GM21528 (cell line): ENCODE data around the gene MARCHF9.
A peak's percentile ranks its signal among the peaks of the same experiment; 100 is the strongest.

Experiments
- ATAC-seq: cut with Tn5 transposase; IDR thresholded peaks from one replicate; pipeline ENCODE4 v1.9.1; 2021; ENCODE audit warnings: mild to moderate bottlenecking, moderate library complexity; ENCODE audit not compliant: unreplicated experiment, low FRiP score

Gene MARCHF9

DNA sequence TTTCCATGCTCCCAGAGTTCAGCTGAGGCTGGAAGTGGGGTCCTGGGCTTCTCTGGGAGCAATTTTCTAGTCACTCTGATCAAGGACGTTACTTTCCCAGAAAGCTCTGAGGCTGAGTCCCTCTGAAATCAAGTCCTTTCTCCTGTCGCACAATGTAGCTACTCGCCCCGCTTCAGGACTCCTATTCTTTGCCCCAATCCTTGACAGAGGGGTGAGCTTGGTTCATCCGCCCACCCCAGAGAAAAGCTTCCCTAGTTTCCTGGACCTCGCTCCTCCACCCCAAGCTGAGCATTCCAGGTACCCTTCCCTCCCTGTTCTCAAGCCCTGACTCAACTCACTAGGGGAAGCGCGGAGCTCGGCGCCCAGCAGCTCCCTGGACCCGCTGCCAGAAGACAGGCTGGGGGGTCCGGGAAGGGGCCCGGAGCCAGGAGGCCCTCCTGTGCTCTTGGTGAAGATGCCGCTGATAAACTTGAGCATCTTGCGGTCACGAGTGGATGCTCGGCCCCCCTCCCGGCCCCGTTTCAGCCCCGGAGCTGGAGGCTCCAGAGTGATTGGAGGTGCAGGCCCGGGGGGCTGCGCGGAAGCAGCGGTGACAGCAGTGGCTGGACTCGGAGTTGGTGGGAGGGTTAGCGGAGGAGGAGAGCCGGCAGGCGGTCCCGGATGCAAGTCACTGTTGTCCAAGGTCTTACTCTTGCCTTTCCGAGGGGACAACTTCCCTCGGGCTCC, 18.0 kb upstream of the MARCHF9 start:
- no peak for ATAC-seq

DNA sequence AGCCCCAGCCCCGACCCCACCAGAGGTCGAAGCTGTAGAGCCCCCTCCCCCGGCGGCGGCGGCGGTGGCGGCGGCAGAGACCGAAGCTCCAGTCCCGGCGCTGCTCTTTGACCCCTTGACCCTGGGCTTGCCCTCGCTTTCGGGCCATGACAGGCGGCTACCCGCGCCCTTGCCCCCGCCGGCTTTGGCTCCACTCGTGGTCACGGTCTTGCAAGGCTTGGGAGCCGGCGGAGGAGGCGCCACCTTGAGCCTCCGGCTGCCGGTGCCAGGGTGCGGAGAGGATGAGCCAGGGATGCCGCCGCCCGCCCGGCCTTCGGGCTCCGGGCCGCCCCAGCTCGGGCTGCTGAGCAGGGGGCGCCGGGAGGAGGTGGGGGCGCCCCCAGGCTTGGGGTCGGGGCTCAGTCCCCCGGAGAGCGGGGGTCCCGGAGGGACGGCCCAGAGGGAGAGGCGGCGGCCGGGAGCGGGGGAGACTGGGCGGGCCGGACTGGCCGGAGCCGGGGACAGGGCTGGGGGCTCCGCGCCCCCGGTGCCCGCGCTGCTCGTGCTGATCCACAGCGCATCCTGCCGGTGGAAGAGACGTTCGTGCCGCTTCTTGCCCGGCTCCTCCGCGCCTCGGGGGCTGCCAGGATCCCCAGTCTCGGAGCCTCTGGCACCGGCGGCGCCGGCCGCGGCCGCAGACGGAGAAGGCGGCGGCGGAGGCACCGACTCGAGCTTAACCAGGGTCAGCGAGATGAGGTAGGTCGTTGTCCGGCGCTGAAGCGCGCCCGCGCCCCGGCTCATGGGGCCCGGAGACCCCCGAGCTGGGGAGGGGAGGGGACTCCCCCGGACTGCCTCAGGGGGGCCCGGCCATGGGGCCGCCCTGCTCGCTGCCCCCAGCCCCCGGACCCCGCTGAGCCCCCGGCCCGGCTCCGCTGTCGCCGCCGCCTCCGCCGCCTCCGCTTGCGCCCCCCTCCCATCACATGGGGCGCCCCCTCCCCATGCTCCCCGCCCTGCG, 17.1 kb upstream of the MARCHF9 start:
- ATAC-seq, result no peak

DNA sequence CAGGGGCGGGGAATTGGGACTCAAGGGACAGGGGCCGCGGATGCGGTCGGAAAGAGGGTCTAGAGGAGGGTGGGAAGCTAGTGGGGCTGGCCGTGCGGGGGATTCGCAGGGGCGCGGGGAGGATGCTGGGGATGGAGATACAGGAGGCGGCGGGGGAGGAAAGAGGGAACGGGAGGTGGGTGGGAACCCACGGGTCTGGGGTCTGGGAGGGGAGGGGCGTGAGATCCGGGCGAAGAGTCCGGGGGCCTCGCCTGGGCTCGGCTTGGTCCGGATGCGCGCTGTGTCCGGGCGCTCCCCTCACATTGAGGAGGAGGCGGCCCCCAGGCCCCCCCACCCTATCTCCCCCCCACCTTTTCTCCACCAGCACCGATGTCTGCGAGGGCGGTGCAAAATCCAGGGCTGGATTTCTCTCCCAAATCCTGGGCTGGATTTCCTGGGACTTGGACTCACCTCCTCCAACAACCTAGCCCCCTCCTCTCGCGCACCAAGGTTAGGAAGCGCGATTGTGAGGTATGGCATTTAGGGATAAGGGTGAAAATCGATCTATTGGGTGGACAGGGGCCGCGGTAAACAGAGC, 16.2 kb upstream of the MARCHF9 start, which contains the start of gene AGAP2:
TSS of gene AGAP2 (minus strand) at position 82 of the 577 bp plus-strand sequence. CDS start 496 bp downstream, outside the sequence.
- no peak for ATAC-seq

DNA sequence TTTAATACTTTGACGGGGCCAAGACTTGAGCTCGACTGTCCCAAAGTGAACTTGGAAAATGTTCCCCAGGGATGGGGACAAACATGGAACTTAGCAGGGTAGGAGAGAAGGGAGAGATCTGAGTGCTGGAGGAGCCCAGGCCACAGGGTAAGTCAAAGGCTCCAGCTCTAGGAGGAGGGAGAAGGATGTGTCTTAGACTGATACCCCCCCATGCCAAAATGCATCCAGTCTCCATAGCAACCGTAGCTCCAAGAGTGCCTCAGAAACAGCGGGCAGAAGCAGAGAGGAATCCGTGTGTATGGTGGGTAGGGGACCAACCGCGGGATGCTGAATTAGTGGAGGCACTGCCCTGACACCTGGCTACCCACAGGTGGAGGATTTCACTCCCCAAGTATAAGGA, 15.5 kb upstream of the MARCHF9 start:
- ATAC-seq, result no peak

DNA sequence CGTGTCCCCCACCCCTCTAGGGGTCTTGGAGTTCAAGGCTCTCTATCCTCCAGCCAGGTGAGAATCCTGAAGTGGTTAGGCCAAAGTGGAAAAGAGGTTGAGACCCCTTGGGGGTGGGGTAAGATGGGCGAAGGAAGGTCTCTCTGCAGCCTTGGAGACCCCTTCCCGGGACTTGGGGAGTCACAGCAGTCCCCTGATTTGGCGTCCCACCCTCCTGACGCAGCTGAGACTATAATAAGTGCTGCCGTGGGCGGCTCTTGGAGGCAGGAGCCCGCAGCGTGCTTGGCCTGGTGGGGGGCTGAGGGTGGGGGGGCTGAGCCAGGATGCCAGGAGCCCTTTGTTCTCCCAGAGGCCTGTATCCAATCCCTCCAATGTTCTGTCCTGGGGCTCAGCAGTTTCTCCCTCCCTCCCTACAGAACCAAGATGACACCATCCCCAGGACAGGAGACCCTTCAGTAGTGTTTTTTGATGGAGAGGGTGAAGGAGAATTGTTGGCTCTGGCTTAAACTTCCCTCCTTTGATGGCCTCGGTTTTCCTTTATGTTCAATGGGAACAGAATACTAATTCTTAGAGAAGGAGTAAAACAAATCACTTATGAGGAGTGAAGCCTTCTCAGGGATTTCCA, 14.9 kb upstream of the MARCHF9 start:
- ATAC-seq, result no peak

DNA sequence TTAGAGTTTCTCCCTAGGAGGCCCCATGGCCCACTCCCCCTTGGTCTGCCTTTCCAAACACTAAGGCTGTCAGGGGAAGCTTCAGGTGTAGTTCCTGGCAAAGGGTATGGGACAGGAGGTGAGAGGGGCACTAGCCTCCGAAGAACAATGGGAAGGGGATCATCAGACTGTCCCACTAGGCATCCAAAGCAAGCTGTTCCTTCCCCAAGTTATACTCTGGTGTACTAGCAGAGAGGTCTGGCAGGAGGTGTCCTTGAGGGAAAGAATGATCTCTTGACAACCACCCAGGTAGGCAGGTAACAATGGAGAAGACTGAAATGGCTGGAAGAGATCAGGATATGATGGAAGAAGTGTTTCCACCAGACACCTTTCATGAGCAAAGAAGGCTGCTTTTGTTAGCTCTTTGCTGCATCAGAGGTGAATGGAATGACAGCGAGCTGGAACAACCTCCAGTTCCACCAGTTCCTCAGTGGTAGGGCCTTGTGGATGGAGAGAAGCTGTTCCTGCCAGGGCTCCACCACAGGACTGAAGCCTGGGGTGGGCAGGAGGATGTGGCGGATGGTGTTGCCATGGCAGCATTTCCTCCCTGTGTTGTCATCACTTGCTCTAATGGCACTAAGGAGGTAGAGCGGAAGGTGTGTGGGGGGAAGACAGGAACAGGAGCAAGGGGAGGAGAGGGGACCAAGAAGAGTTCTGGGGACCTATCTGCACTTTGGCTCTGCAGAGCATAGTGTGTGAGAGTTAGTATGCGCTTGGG, 14.1 kb upstream of the MARCHF9 start:
- ATAC-seq, result peak; percentile 49

DNA sequence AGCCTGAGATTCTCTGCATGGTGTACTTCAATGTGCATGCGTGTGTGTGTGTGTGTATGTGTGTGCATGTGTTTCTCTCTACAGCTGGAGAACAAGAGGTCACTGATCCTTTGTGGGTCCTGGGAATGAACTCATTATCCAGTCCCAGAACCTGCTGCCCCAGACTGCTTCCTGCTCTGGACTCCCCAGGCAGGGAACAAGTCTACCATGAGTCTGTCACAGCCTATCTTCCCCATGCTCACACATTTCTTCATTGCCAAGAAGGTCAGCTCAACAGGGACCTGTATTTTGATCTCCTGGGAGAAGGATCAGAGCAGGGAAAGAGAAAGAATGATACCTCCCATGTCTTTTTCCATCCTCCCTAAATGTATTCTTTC, 13.5 kb upstream of the MARCHF9 start:
- ATAC-seq, result no peak

DNA sequence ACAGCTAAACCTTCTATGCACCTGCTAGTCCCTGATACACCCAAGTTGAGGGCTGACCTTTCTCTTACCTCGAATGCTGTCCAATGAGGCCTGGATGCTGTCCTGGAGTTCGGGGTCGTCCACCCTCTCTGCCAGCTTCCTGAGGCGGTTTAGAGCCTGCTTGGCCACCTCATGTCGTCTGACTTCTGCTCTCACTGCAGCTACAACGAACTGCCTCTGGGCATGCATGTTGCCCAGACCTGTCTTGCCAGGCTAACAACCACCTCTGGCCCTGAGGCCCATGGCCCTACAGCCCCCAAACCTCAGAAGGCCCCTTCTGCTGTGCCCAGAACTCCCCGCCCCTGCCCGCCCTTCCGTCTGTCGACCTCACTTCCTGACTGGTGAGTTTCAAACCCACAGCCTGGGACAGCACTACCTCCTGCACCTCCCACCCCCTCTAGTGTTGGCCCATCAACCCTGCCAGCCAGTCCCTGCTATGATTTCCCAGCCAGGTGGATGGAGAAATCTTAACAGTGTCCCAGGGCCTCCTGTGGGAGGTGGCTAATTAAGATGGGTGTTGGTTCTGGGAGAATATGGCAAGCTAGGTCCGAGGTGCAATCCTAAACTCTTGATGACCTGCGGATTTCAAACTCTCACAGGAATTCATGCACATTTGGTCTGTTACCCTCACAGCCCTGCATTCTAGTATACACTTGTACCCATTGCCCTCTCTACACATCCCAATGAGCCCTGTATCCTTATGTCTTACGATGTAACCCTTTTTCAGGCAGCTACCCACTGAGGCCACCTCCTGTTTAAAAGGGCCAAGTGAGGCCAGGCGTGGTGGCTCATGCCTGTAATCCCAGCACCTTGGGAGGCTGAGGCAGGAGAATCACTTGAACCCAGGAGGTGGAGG, 12.8 kb upstream of the MARCHF9 start:
- peak; percentile 55 for ATAC-seq

DNA sequence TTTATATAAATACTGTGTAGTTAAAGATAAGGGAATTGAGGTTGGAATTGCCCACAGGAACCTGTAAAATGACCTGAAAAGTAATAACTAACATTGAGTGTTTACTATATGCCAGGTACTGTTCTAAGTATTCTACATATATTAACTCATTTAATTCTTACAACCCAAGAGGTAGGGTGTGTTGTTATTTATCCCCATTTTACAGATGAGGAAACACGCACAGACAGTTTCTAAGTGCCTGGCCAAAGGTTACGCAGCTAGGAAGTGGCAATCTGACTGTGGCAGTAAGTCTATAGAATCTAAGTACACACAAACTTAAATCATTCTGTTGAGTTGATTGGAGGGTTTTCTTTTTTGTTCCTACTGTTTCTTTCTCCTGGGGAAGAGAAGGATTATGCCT, 11.1 kb upstream of the MARCHF9 start:
- ATAC-seq, result no peak

DNA sequence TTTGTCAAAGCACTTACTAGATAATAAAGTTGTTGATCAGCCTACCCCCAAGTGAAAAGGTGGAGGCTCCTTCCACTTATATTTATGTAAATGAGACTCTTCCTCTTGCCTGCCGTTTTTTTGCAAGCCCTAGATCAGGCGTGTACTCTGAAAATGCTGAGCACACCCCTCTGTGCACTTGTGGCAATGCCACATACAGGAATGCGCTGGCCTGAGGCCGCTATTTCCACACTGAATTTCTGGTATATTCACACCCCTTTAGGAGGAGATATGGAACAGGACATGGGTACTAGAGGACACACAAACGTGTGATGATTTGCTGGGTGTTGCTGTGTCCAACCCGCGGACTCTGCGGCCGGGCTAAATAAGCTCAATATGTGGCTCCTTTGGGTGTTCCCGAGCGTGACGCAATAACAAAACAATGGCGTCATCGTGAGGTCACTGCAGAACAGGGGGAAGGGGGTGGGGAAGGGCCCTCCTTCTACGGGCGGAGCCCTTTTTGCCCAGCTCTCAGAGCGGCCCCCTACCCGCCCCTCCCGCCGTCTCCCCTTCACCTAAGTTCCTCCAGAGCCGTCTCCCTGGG, 10.6 kb upstream of the MARCHF9 start:
- peak; percentile 33 for ATAC-seq

DNA sequence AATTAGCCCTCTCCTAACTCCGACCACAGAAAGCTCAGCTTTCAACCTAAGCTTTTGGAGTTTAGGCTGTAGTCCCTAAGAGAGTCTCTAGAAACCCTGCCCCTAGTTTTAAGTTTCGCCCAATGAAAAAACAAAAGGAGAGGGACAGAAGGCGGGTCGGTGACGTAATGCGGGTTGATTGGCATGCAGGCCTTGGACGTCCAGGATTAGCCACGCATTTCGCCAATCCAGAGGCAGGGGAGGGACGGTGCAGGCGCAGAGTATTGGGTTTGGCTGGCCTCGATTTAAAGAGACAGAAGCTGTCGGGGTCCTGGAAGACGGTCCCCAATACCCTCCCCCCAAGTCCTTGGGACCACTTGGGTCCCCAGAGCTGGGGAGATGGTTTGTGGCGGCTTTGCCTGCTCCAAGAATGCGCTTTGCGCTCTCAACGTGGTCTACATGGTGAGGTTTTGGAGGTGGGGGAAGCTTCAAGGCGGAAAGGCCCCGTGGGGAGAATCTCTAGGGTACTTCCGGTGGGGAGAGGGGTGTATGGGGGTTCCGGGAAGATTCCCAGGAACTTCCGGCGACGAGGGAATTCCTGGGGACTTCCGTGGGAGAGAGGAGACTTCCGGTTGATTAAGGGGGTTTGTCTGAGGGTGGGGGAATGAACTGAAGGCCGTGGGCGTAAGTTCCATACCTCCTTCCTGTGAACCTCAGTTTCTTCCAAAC, 10.0 kb upstream of the MARCHF9 start, which contains the start of gene TSPAN31:
TSS of gene TSPAN31 (plus strand) at position 263 of the 708 bp plus-strand sequence. CDS start at position 379, 116 bp downstream.
- ATAC-seq, result peak; percentile 80

DNA sequence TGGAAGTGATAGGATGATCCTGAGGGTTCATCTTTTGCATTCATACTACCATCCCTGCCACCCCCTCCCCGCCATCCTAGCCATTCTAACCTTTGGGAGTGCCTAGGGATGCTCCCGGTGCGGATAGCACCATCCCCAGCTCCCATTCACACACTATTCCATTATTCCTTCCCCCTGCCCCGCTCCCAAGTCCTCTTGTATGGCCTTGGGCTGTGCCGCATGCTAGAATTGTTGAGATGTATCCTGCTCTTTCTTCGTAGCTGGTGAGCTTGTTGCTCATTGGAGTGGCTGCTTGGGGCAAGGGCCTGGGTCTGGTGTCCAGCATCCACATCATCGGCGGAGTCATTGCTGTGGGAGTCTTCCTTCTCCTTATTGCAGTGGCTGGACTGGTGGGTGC, 9.4 kb upstream of the MARCHF9 start:
- ATAC-seq, result no peak

DNA sequence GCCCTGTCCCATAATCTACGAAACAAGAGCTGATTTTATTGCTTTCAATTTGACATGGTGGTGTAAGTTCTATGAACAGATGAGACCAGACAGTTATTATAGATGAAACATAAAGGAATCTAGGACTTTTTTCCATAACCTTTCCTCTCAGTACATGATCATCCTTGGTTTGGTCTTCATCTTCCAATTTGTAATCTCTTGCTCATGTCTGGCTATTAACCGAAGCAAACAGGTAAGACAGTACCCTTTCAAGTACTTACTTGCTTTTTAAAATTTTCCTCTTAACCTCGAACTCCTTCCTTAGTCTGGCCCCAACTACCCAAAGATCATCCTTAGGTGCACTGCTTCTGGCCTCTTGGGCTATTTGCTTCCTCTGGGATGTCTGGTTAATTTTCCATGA, 8.9 kb upstream of the MARCHF9 start:
- no peak for ATAC-seq

DNA sequence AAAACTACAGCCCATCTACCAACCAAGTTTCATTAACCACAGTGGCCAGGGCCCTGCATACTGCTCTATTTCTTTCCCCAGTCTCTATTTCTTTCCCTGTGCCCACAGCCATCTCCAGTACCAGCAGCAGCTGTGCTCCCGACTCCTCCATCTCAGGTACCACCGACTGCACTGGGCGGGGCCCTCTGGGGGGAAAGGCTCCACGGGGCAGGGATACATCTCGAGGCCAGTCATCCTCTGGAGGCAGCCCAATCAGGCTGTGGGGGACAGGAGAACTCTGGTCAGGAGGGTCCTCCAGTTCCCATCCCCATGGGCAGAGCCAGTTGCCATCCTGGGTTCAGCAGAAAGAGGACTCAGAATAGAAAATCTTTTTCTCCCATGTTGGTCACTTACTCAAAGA, 5.8 kb upstream of the MARCHF9 start:
- no peak for ATAC-seq

DNA sequence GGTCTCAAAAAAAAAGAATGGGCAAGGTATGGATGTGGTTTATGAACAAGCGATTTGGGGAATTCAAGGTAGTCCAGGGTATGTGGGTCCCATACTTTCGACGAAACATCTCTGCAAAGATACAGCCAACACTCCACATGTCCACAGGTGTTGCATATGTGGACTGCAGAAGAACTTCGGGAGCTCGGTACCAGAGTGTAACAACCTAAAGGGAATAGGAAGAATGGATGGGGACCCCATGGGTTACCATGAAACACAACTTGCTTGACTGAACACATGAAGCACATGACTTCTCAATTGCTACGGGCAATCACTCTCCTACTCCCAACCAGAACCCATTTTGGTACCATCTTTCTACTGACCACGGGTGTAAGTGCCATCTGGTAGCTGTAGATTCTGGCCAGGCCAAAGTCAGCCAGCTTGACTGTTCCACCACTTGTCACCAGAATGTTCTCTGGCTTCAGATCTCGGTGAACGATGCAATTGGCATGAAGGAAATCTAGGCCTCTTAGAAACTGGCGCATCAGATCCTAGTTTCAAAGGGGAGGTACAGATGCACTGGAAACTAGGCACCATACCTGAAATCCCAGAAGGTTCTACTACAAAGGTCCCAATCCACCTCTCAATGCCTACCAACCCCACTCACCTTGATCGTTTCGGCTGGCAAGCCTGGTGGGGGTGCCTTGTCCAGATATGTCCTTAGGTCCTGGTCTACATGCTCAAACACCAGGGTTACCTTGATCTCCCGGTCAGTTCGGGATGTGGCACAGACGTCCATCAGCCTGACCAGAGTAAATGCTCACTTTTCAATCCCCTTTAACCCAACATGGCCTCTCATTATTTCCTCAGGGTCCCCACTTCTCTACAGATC, 4.1 kb upstream of the MARCHF9 start:
- no peak for ATAC-seq

DNA sequence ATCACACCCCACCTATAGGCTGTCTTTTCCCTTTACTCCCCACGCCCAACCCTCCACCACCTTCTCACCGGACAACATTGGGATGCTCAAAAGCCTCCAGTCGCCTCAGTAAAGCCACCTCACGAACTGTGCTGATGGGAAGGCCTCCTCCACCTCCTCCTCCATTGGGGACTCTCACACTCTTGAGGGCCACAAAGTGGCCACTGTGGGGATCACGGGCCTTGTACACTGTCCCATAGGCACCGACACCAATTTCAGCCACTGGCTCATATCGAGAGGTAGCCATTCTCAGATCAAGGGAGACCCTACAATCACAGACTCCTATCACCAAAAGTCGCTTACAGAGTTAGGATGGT, 3.5 kb upstream of the MARCHF9 start:
- no peak for ATAC-seq
